Measurements from ENCODE around the gene SETD3.

Gene SETD3

DNA sequence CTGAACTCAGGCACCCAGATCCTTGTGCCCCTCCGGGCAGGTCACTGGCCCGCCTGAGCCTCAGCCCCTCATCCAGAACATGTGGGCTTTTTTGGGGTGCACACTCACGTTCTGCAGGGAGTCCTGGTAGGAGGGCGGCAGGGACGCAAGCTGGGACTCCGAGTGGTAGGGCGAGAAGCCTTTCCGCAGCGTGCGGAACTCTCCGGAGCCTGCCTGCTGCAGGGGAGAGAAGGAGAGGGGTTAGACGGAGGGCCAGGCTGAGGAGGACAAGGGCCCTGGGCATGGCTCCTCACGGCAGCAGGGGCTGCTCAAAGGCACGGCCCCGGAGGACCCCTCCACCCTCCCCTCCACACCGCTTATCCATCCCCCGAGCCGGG lies 41.4 kb upstream of the SETD3 start:
- H3K36me3 ChIP-seq: peaks cover 27% of the 10 kb centered on the region
- TF ChIP-seq, protein P1, sequence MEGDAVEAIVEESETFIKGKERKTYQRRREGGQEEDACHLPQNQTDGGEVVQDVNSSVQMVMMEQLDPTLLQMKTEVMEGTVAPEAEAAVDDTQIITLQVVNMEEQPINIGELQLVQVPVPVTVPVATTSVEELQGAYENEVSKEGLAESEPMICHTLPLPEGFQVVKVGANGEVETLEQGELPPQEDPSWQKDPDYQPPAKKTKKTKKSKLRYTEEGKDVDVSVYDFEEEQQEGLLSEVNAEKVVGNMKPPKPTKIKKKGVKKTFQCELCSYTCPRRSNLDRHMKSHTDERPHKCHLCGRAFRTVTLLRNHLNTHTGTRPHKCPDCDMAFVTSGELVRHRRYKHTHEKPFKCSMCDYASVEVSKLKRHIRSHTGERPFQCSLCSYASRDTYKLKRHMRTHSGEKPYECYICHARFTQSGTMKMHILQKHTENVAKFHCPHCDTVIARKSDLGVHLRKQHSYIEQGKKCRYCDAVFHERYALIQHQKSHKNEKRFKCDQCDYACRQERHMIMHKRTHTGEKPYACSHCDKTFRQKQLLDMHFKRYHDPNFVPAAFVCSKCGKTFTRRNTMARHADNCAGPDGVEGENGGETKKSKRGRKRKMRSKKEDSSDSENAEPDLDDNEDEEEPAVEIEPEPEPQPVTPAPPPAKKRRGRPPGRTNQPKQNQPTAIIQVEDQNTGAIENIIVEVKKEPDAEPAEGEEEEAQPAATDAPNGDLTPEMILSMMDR (IDR thresholded peaks at IDR 0.05; ENCODE audit: low read depth, low read length): no peak
- H3K4me3 ChIP-seq (ENCODE audit: low read depth, low read length): no peak overlapping the region
- H3K27me3 ChIP-seq: no peaks in the 10 kb centered on the region
- no peaks in the 10 kb centered on the region for H3K9me3 ChIP-seq
- peaks cover 25% of the 10 kb centered on the region for H3K4me1 ChIP-seq
- DNase-seq: peak; percentile 9

DNA sequence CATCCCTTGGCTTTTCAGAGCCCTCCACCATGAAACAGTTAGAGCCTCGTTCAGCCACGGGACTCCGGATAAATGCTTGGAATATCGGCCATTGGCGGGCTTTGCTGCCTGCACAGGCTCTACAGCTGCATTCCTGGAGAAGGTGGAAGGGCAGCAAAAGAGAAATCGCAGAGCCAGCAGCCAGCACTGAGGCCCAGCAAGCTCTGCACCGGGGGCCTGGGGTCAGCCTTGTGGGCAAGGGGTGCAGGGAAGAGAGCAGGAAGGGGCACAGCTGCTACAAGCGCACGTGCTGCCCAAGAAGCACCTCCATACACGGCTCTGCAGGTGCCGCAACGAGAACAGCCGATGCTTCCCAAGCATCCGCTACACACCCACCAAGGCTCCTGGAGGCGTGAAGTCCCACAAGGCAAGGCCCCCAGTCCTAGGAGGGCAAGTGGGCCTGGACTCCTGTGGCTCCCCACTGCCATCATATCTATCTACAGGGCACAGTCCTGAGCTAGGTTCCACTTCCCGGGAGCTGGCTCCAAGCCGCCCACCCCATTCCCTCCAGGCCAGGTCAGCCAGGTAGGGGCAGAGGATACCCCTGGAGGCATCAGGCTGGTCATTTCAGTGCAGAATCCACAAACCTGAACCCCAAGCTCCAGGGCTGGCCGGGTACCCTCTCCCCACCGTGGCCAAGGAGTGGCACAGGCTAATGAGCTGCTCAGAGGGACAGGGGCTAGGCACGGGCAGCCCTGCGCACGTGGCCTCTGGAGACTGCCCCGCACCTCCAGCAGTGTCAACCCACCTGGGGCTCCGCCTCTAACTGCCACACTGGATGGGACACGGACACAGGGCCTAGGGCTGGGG lies 40.7 kb upstream of the SETD3 start:
- peak; percentile 4 for DNase-seq
- no peaks in the 10 kb centered on the region for H3K9me3 ChIP-seq
- no peaks in the 10 kb centered on the region for H3K27me3 ChIP-seq
- TF ChIP-seq, protein P1 (IDR thresholded peaks at IDR 0.05; ENCODE audit: low read depth, low read length): no peak
- peaks cover 30% of the 10 kb centered on the region for H3K36me3 ChIP-seq
- H3K4me1 ChIP-seq: peaks cover 24% of the 10 kb centered on the region
- no peak overlapping the region for H3K4me3 ChIP-seq (ENCODE audit: low read depth, low read length)

GRCh38 chr14:99520571-99521081 lies 40.0 kb upstream of the SETD3 start:
- H3K9me3 ChIP-seq: no peaks in the 10 kb centered on the region
- H3K4me1 ChIP-seq: peaks cover 17% of the 10 kb centered on the region
- H3K27me3 ChIP-seq: no peaks in the 10 kb centered on the region
- TF ChIP-seq, protein P1 (IDR thresholded peaks at IDR 0.05; ENCODE audit: low read depth, low read length): no peak
- peaks cover 34% of the 10 kb centered on the region for H3K36me3 ChIP-seq
- no peak overlapping the region for H3K4me3 ChIP-seq (ENCODE audit: low read depth, low read length)
- DNase-seq: peak; percentile 44

DNA sequence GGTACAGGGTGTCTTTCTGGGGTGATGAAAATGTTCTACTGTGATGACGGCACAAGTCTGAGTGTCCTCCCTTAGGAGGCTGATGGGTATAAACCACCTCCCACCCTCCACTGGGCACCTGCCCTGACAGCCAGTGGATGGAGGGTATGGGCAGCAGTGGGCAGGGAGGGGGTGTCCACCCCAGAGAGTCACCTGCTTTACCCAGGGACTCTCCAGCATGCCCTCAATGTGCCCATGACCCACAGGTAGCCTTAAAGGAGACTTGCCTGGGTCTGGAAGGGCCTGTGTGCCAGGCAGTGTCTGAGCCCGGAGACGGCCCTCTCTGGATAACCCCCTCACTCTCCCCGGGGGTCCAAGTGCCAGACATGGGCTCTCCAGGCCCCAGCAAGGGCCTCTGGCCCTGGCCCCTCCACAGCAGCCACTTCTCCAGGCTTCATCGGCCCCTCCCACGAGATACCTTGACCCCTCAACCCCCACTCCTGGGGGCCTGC lies 39.3 kb upstream of the SETD3 start:
- Histone ChIP-seq H3K9me3 (no peaks in the 10 kb centered on the region), H3K4me1 (peaks cover 13% of the 10 kb centered on the region), H3K4me3 (ENCODE audit: low read depth, low read length) (no peak overlapping the region), H3K36me3 (peaks cover 40% of the 10 kb centered on the region), H3K27me3 (no peaks in the 10 kb centered on the region)
- TF ChIP-seq, protein P1 (IDR thresholded peaks at IDR 0.05; ENCODE audit: low read depth, low read length): no peak
- peak; percentile 3 for DNase-seq

DNA sequence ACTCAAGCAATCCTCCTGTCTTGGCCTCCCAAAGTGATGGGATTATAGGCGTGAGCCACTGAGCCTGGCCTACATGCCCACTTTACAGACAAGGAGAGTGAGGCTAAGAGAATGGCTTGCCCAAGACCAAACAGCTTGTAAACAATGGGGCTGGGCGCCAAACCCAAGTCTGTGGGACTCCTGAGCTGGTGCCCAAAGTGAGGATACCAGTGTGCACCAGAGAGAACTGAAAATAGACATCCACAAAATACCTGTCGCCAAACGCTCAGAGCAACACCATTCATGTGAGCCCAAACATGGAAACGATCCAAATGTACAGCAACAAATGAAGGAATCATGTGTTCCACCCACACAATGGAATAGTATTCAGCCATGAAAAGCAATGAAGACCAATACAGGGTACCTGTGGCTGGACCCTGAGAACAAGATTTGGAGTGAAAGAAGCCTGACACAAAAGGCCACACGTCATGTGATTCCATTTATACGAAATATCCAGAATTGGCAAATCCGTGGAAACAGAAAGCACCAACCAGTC lies 38.8 kb upstream of the SETD3 start:
- no peak overlapping the region for H3K4me3 ChIP-seq (ENCODE audit: low read depth, low read length)
- H3K27me3 ChIP-seq: no peaks in the 10 kb centered on the region
- peak; percentile 3 for DNase-seq
- peaks cover 7% of the 10 kb centered on the region for H3K4me1 ChIP-seq
- TF ChIP-seq, protein P1 (IDR thresholded peaks at IDR 0.05; ENCODE audit: low read depth, low read length): no peak
- no peaks in the 10 kb centered on the region for H3K9me3 ChIP-seq
- peaks cover 46% of the 10 kb centered on the region for H3K36me3 ChIP-seq
